Mesendoderm (in vitro differentiated cells): ENCODE data around the gene DISP1.

ENCODE experiments used
- DNase-seq: peaks from one replicate; pipeline ENCODE4 v3.0.0; 2013
- H2AK5ac ChIP-seq: 2 replicates; pipeline ENCODE4 v1.6.1; 2013; ENCODE audit warnings: low read length, inconsistent platforms
- H2BK120ac ChIP-seq: 2 replicates; pipeline ENCODE4 v1.6.1; 2013; ENCODE audit warnings: low read depth, mild to moderate bottlenecking, low read length, moderate library complexity, mixed read lengths
- H2BK15ac ChIP-seq: replicated peaks from 2 replicates; pipeline ENCODE4 v1.6.1; 2013; ENCODE audit warnings: low read depth, mild to moderate bottlenecking, moderate library complexity
- H2BK5ac ChIP-seq: 2 replicates; pipeline ENCODE4 v1.6.1; 2013; ENCODE audit warnings: low read length, inconsistent platforms
- H3K18ac ChIP-seq: 2 replicates; pipeline ENCODE4 v1.6.1; 2013; ENCODE audit warnings: mild to moderate bottlenecking, low read length, mixed read lengths
- H3K23ac ChIP-seq: one replicate; pipeline ENCODE4 v1.6.1; 2013; ENCODE audit warnings: low read length
- H3K27ac ChIP-seq: 2 replicates; pipeline ENCODE4 v1.5.1; 2013; ENCODE audit warnings: low read depth, mild to moderate bottlenecking, inconsistent platforms, low read length, moderate library complexity
- H3K27me3 ChIP-seq: 2 replicates; pipeline ENCODE4 v1.6.1; 2013; ENCODE audit warnings: low read length, control low read depth, mild to moderate bottlenecking, inconsistent platforms; ENCODE audit not compliant: insufficient read depth, poor library complexity
- H3K36me3 ChIP-seq: 2 replicates; pipeline ENCODE4 v1.6.1; 2013; ENCODE audit warnings: low read length, inconsistent platforms; ENCODE audit not compliant: control insufficient read depth, insufficient read depth
- H3K4ac ChIP-seq: one replicate; pipeline ENCODE4 v1.6.1; 2013; ENCODE audit warnings: low read depth, mild to moderate bottlenecking, low read length, moderate library complexity
- H3K4me1 ChIP-seq: 2 replicates; pipeline ENCODE4 v1.6.1; 2013; ENCODE audit warnings: low read depth, low read length, inconsistent platforms; ENCODE audit not compliant: control insufficient read depth
- H3K4me2 ChIP-seq: 2 replicates; pipeline ENCODE4 v1.6.1; 2013; ENCODE audit warnings: low read length
- H3K4me3 ChIP-seq: 2 replicates; pipeline ENCODE4 v1.5.1; 2013; ENCODE audit warnings: mild to moderate bottlenecking, low read length
- H3K56ac ChIP-seq: one replicate; pipeline ENCODE4 v1.6.1; 2013; ENCODE audit warnings: low read length
- H3K79me1 ChIP-seq: 2 replicates; pipeline ENCODE4 v1.6.1; 2013; ENCODE audit warnings: low read length, inconsistent platforms
- H3K79me2 ChIP-seq: 2 replicates; pipeline ENCODE4 v1.6.1; 2013; ENCODE audit warnings: mild to moderate bottlenecking, low read length; ENCODE audit not compliant: control insufficient read depth, insufficient read depth
- H3K9ac ChIP-seq: 2 replicates; pipeline ENCODE4 v1.6.1; 2013; ENCODE audit warnings: low read length, inconsistent platforms
- H4K5ac ChIP-seq: one replicate; pipeline ENCODE4 v1.6.1; 2013; ENCODE audit warnings: low read length
- H4K8ac ChIP-seq: one replicate; pipeline ENCODE4 v1.6.1; 2013; ENCODE audit warnings: low read depth, mild to moderate bottlenecking, control low read depth, low read length, moderate library complexity
- WGBS: extraction: QIAGEN DNeasy Blood & Tissue Kit; methylation state at CpG from one replicate; pipeline ENCODE4 v1.1.7; 2013; ENCODE audit warnings: low lambda C conversion rate, missing lambda C conversion rate; ENCODE audit not compliant: insufficient coverage; ENCODE audit errors: extremely low coverage; 5-methylcytosine and 5-hydroxymethylcytosine counted together

The DISP1 gene

GRCh38 chr1:222772996-222773379 lies 41.9 kb upstream of the DISP1 start:
- no peak overlapping the region for H4K5ac ChIP-seq
- no peaks in the 10 kb centered on the region for H3K4me1 ChIP-seq
- H4K8ac ChIP-seq, result no peak overlapping the region
- H3K79me2 ChIP-seq, result no peaks in the 10 kb centered on the region
- no peaks in the 10 kb centered on the region for H3K27me3 ChIP-seq
- no peak overlapping the region for H3K27ac ChIP-seq
- no peak overlapping the region for H3K4me3 ChIP-seq
- no peak overlapping the region for H2BK15ac ChIP-seq
- no peak overlapping the region for H2BK5ac ChIP-seq
- H3K23ac ChIP-seq, result no peak overlapping the region
- H3K36me3 ChIP-seq, result no peaks in the 10 kb centered on the region
- H3K18ac ChIP-seq, result no peak overlapping the region
- no peak overlapping the region for H3K56ac ChIP-seq
- H2AK5ac ChIP-seq, result no peak overlapping the region
- H3K4ac ChIP-seq, result no peak overlapping the region
- WGBS, result no CpG with 5 or more reads among the region's 4 CpGs
- no peak overlapping the region for H2BK120ac ChIP-seq
- DNase-seq, result no peak
- no peak overlapping the region for H3K9ac ChIP-seq
- no peak overlapping the region for H3K4me2 ChIP-seq
- H3K79me1 ChIP-seq, result no peaks in the 10 kb centered on the region

- H3K36me3 ChIP-seq, result no peaks in the 10 kb centered on the region
- no peak overlapping the region for H3K18ac ChIP-seq
- DNase-seq, result no peak
- no peak overlapping the region for H2BK15ac ChIP-seq
- H3K79me2 ChIP-seq, result no peaks in the 10 kb centered on the region
- no peak overlapping the region for H2BK5ac ChIP-seq
- no peak overlapping the region for H3K27ac ChIP-seq
- no CpG with 5 or more reads among the region's 1 CpG for WGBS
- H2BK120ac ChIP-seq, result no peak overlapping the region
- H3K4me3 ChIP-seq, result no peak overlapping the region
- H4K5ac ChIP-seq, result no peak overlapping the region
- H3K9ac ChIP-seq, result no peak overlapping the region
- no peak overlapping the region for H3K4ac ChIP-seq
- no peaks in the 10 kb centered on the region for H3K27me3 ChIP-seq
- no peak overlapping the region for H2AK5ac ChIP-seq
- no peaks in the 10 kb centered on the region for H3K79me1 ChIP-seq
- H3K4me2 ChIP-seq, result no peak overlapping the region
- no peaks in the 10 kb centered on the region for H3K4me1 ChIP-seq
- no peak overlapping the region for H4K8ac ChIP-seq
- H3K23ac ChIP-seq, result no peak overlapping the region
- H3K56ac ChIP-seq, result no peak overlapping the region
These were observed 37.4 kb upstream of the DISP1 start for GRCh38 chr1:222777463-222777862.

GRCh38 chr1:222777977-222778376 lies 36.9 kb upstream of the DISP1 start:
- Histone ChIP-seq H2BK120ac (no peak overlapping the region), H3K23ac (no peak overlapping the region), H3K18ac (no peak overlapping the region), H3K4me1 (no peaks in the 10 kb centered on the region), H3K4me3 (no peak overlapping the region), H3K56ac (no peak overlapping the region), H2AK5ac (no peak overlapping the region), H3K27ac (no peak overlapping the region), H3K79me1 (no peaks in the 10 kb centered on the region), H3K36me3 (no peaks in the 10 kb centered on the region), H2BK15ac (no peak overlapping the region), H2BK5ac (no peak overlapping the region), H3K4ac (no peak overlapping the region), H3K9ac (no peak overlapping the region), H3K27me3 (no peaks in the 10 kb centered on the region), H4K5ac (no peak overlapping the region), H3K79me2 (no peaks in the 10 kb centered on the region), H3K4me2 (no peak overlapping the region), H4K8ac (no peak overlapping the region)
- DNase-seq, result no peak
- WGBS, result no CpG with 5 or more reads among the region's 2 CpGs

GRCh38 chr1:222781251-222781650 lies 33.6 kb upstream of the DISP1 start:
- Histone ChIP-seq H2BK15ac (no peak overlapping the region), H3K36me3 (no peaks in the 10 kb centered on the region), H3K79me2 (no peaks in the 10 kb centered on the region), H4K5ac (no peak overlapping the region), H3K79me1 (no peaks in the 10 kb centered on the region), H3K23ac (no peak overlapping the region), H2BK120ac (no peak overlapping the region), H3K27me3 (no peaks in the 10 kb centered on the region), H3K4me1 (no peaks in the 10 kb centered on the region), H4K8ac (no peak overlapping the region), H3K4ac (no peak overlapping the region), H3K27ac (no peak overlapping the region), H2BK5ac (no peak overlapping the region), H3K56ac (no peak overlapping the region), H3K4me2 (no peak overlapping the region), H3K18ac (no peak overlapping the region), H3K4me3 (no peak overlapping the region), H3K9ac (no peak overlapping the region), H2AK5ac (no peak overlapping the region)
- WGBS, result no CpG with 5 or more reads among the region's 4 CpGs
- no peak for DNase-seq

GRCh38 chr1:222783051-222783450 lies 31.8 kb upstream of the DISP1 start:
- H2BK5ac ChIP-seq, result no peak overlapping the region
- H3K27ac ChIP-seq, result no peak overlapping the region
- no peaks in the 10 kb centered on the region for H3K36me3 ChIP-seq
- no peak overlapping the region for H3K23ac ChIP-seq
- H3K79me1 ChIP-seq, result no peaks in the 10 kb centered on the region
- no peak for DNase-seq
- no peak overlapping the region for H2BK15ac ChIP-seq
- H3K18ac ChIP-seq, result no peak overlapping the region
- no peak overlapping the region for H3K4me2 ChIP-seq
- H4K5ac ChIP-seq, result no peak overlapping the region
- H3K9ac ChIP-seq, result no peak overlapping the region
- no peak overlapping the region for H3K56ac ChIP-seq
- H4K8ac ChIP-seq, result no peak overlapping the region
- no peak overlapping the region for H3K4ac ChIP-seq
- no peaks in the 10 kb centered on the region for H3K79me2 ChIP-seq
- no peaks in the 10 kb centered on the region for H3K27me3 ChIP-seq
- H2AK5ac ChIP-seq, result no peak overlapping the region
- no peaks in the 10 kb centered on the region for H3K4me1 ChIP-seq
- H3K4me3 ChIP-seq, result no peak overlapping the region
- no peak overlapping the region for H2BK120ac ChIP-seq

- Histone ChIP-seq H2BK15ac (no peak overlapping the region), H3K4me3 (no peak overlapping the region), H3K9ac (no peak overlapping the region), H2BK5ac (no peak overlapping the region), H2AK5ac (no peak overlapping the region), H2BK120ac (no peak overlapping the region), H3K27me3 (no peaks in the 10 kb centered on the region), H3K79me1 (no peaks in the 10 kb centered on the region), H4K8ac (no peak overlapping the region), H3K36me3 (no peaks in the 10 kb centered on the region), H3K79me2 (no peaks in the 10 kb centered on the region), H3K23ac (no peak overlapping the region), H3K18ac (no peak overlapping the region), H3K27ac (no peak overlapping the region), H4K5ac (no peak overlapping the region), H3K4ac (no peak overlapping the region), H3K4me2 (no peak overlapping the region), H3K56ac (no peak overlapping the region), H3K4me1 (no peaks in the 10 kb centered on the region)
- WGBS, result no CpG with 5 or more reads among the region's 3 CpGs
- DNase-seq, result no peak
These were observed 30.5 kb upstream of the DISP1 start for GRCh38 chr1:222784371-222784770.
